GM03348 (cell line): ENCODE data around the gene OLFML1.

Experiments
- DNase-seq: peaks from one replicate; pipeline ENCODE4 v3.0.0; 2012; ENCODE audit warnings: low spot score

OLFML1 gene

GRCh38 chr11:7532405-7533145, 47.3 kb downstream of the OLFML1 start:
- no peak for DNase-seq

GRCh38 chr11:7533199-7534041, 48.1 kb downstream of the OLFML1 start:
- no peak for DNase-seq

- no peak for DNase-seq
These were observed 48.7 kb downstream of the OLFML1 start for GRCh38 chr11:7534042-7534378.

GRCh38 chr11:7536100-7536499, 50.8 kb downstream of the OLFML1 start:
- DNase-seq, result no peak

GRCh38 chr11:7537265-7537664, 52.0 kb downstream of the OLFML1 start:
- no peak for DNase-seq

GRCh38 chr11:7538031-7538430, 52.7 kb downstream of the OLFML1 start:
- DNase-seq, result peak; percentile 34

- DNase-seq, result peak; percentile 25
These were observed 53.5 kb downstream of the OLFML1 start for GRCh38 chr11:7538466-7539454.

GRCh38 chr11:7540830-7541555, 55.7 kb downstream of the OLFML1 start:
- DNase-seq, result no peak

GRCh38 chr11:7543302-7543701, 58.0 kb downstream of the OLFML1 start:
- no peak for DNase-seq

- DNase-seq, result no peak
These were observed 58.7 kb downstream of the OLFML1 start for GRCh38 chr11:7544021-7544420.

- no peak for DNase-seq
These were observed 60.3 kb downstream of the OLFML1 start for GRCh38 chr11:7545611-7546010.

- DNase-seq, result no peak
These were observed 61.1 kb downstream of the OLFML1 start for GRCh38 chr11:7546324-7546791.

- DNase-seq, result no peak
These were observed 62.4 kb downstream of the OLFML1 start for GRCh38 chr11:7547687-7548086.

- no peak for DNase-seq
These were observed 63.5 kb downstream of the OLFML1 start for GRCh38 chr11:7548659-7549274.

GRCh38 chr11:7549681-7550080, 64.4 kb downstream of the OLFML1 start:
- DNase-seq, result no peak

- peak; percentile 65 for DNase-seq
These were observed 66.3 kb downstream of the OLFML1 start for GRCh38 chr11:7551571-7551970.

GRCh38 chr11:7552666-7553065, 67.4 kb downstream of the OLFML1 start:
- no peak for DNase-seq

GRCh38 chr11:7555052-7555699, 69.9 kb downstream of the OLFML1 start:
- no peak for DNase-seq

- no peak for DNase-seq
These were observed 72.7 kb downstream of the OLFML1 start for GRCh38 chr11:7558046-7558445.
